GM23338 (cell line): Measurements from ENCODE around the gene SH3RF3. TPM values are rescaled to one million over a fixed set of nuclear protein-coding genes. Genes with fewer than 3 reads are reported as not detected.

Source experiments
- ATAC-seq: fragments of 200-7000 bp; cut with Tn5 transposase; 3 replicates; pipeline ENCODE4 v1.9.1; 2020
- DNase-seq: peaks from one replicate; pipeline ENCODE4 v3.0.0-alpha.2; 2015; ENCODE audit warnings: low spot score
- H2AFZ ChIP-seq: fragments of 200-600 bp; sonication (generic); 2 replicates; pipeline ENCODE4 v1.8.0; 2016; ENCODE audit warnings: antibody characterized with exemption, mild to moderate bottlenecking, moderate library complexity
- H3F3A ChIP-seq: fragments of 200-600 bp; sonication (generic); replicated peaks from 2 replicates; pipeline ENCODE4 v1.8.0; 2017; ENCODE audit warnings: antibody characterized with exemption, mixed run types, low read depth
- H3K27ac ChIP-seq: fragments of 200-600 bp; sonication (generic); 2 replicates; pipeline ENCODE4 v1.6.1; 2016; ENCODE audit warnings: low read depth
- H3K27me3 ChIP-seq: fragments of 200-600 bp; sonication (generic); 2 replicates; pipeline ENCODE4 v1.8.0; 2016; ENCODE audit warnings: mild to moderate bottlenecking, mixed run types, moderate library complexity; ENCODE audit not compliant: insufficient read depth
- H3K36me3 ChIP-seq: fragments of 200-600 bp; sonication (generic); 2 replicates; pipeline ENCODE4 v1.8.0; 2016; ENCODE audit warnings: mild to moderate bottlenecking; ENCODE audit not compliant: insufficient read depth
- H3K4me1 ChIP-seq: fragments of 200-600 bp; sonication (generic); 2 replicates; pipeline ENCODE4 v1.8.0; 2016; ENCODE audit warnings: mild to moderate bottlenecking, moderate library complexity; ENCODE audit not compliant: insufficient read depth
- H3K4me2 ChIP-seq: fragments of 200-600 bp; sonication (generic); 2 replicates; pipeline ENCODE4 v1.7.1; 2017; ENCODE audit warnings: mixed run types
- H3K4me3 ChIP-seq: fragments of 200-600 bp; sonication (generic); 2 replicates; pipeline ENCODE4 v1.6.1; 2016; ENCODE audit warnings: mixed run types
- H3K79me2 ChIP-seq: fragments of 200-600 bp; sonication (generic); replicated peaks from 2 replicates; pipeline ENCODE4 v1.8.0; 2017; ENCODE audit warnings: mild to moderate bottlenecking; ENCODE audit not compliant: insufficient read depth
- H3K9me2 ChIP-seq: fragments of 200-600 bp; sonication (generic); 2 replicates; pipeline ENCODE4 v1.8.0; 2017; ENCODE audit not compliant: insufficient read depth
- H4K20me1 ChIP-seq: fragments of 200-600 bp; sonication (generic); replicated peaks from 2 replicates; pipeline ENCODE4 v1.8.0; 2017; ENCODE audit warnings: mild to moderate bottlenecking; ENCODE audit not compliant: insufficient read depth
- H3K27ac Mint-ChIP-seq: 2 replicates; pipeline ENCODE4 v1.8.0; 2020; ENCODE audit warnings: inconsistent platforms, mild to moderate bottlenecking, moderate library complexity, mixed read lengths
- H3K27me3 Mint-ChIP-seq: 3 replicates; pipeline ENCODE4 v1.8.0; 2022; ENCODE audit warnings: low read depth, mild to moderate bottlenecking, moderate library complexity, mixed read lengths, inconsistent platforms; ENCODE audit not compliant: insufficient read depth, poor library complexity
- H3K36me3 Mint-ChIP-seq: 3 replicates; pipeline ENCODE4 v1.8.0; 2021; ENCODE audit warnings: low read depth, mild to moderate bottlenecking, inconsistent platforms, moderate library complexity, mixed read lengths
- H3K4me1 Mint-ChIP-seq: 3 replicates; pipeline ENCODE4 v1.8.0; 2020; ENCODE audit warnings: mild to moderate bottlenecking, inconsistent platforms, mixed read lengths
- H3K4me3 Mint-ChIP-seq: 3 replicates; pipeline ENCODE4 v1.8.0; 2021; ENCODE audit warnings: moderate library complexity, mild to moderate bottlenecking, inconsistent platforms, mixed read lengths
- H3K9me3 Mint-ChIP-seq: 3 replicates; pipeline ENCODE4 v1.8.0; 2020; ENCODE audit warnings: moderate library complexity, mild to moderate bottlenecking, inconsistent platforms, mixed read lengths
- CREB1 ChIP-seq: fragments of 250-450 bp; sonication (Bioruptor Pico); IDR thresholded peaks from 2 replicates; pipeline ENCODE4 v1.5.0; 2020; ENCODE audit warnings: low read depth, mild to moderate bottlenecking, moderate library complexity
- EZH2 ChIP-seq: fragments of 200-600 bp; sonication (generic); IDR thresholded peaks from one replicate; pipeline ENCODE4 v1.8.0; 2017; ENCODE audit warnings: antibody characterized with exemption, mild to moderate bottlenecking, low read depth; ENCODE audit not compliant: unreplicated experiment
- EZH2phosphoT487 ChIP-seq: fragments of 200-600 bp; sonication (generic); IDR thresholded peaks from one replicate; pipeline ENCODE4 v1.8.1; 2018; ENCODE audit warnings: antibody characterized with exemption; ENCODE audit not compliant: unreplicated experiment
- NANOG ChIP-seq: IDR thresholded peaks from 2 replicates; pipeline ENCODE4 v1.6.1; 2016; ENCODE audit warnings: antibody characterized with exemption, borderline replicate concordance
- POLR2AphosphoS5 ChIP-seq: IDR thresholded peaks from 2 replicates; pipeline ENCODE4 v1.6.1; 2016; ENCODE audit warnings: antibody characterized with exemption, low read depth
- STAT1 ChIP-seq: IDR thresholded peaks from one replicate; pipeline ENCODE4 v1.6.1; 2016; ENCODE audit warnings: antibody characterized with exemption; ENCODE audit not compliant: unreplicated experiment
- ZNF114 ChIP-seq: fragments of 250-450 bp; sonication (Bioruptor Pico); IDR thresholded peaks from 2 replicates; pipeline ENCODE4 v1.5.0; 2020; ENCODE audit warnings: mild to moderate bottlenecking, moderate library complexity
- ZNF331 ChIP-seq: fragments of 250-450 bp; sonication (Bioruptor Pico); IDR thresholded peaks from 2 replicates; pipeline ENCODE4 v1.5.0; 2020; ENCODE audit warnings: low read depth, mild to moderate bottlenecking, moderate library complexity
- ZNF462 ChIP-seq: fragments of 250-450 bp; sonication (Bioruptor Pico); IDR thresholded peaks from 2 replicates; pipeline ENCODE4 v1.5.0; 2020; ENCODE audit warnings: mild to moderate bottlenecking, moderate library complexity
- polyA plus RNA-seq: library from polyadenylated mRNA; unstranded; fragments of >200 nt; fragmentation: Nextera tagmentation; extraction: Ambion mirVana; gene quantifications from 2 replicates; pipeline ENCODE4 v1.2.1, GENCODE V29; 2016
- total RNA-seq: library from RNA; depleted of rRNA; stranded (reverse); fragments of >200 nt; shearing (Covaris generic); gene quantifications from 2 replicates; pipeline ENCODE4 v1.2.3, GENCODE V29; 2014
- TF ChIP-seq, protein P1 (sequence below): IDR thresholded peaks from one replicate; pipeline ENCODE4 v1.6.1; 2018; ENCODE audit warnings: antibody characterized with exemption; ENCODE audit not compliant: unreplicated experiment

The SH3RF3 gene
- total and polyA plus RNA-seq, 2 experiments from 2014 or later = 0.11 to 0.63 TPM

GRCh38 chr2:109150559-109150958, 21.6 kb downstream of the SH3RF3 start:
- no peak overlapping the region for H3K27ac Mint-ChIP-seq
- H3F3A ChIP-seq = no peaks in the 10 kb centered on the region
- H3K9me3 Mint-ChIP-seq = peaks cover 2% of the 10 kb centered on the region; the same call in 1 of the 3 replicates
- no peak overlapping the region for H2AFZ ChIP-seq
- H3K79me2 ChIP-seq = no peaks in the 10 kb centered on the region
- no peaks in the 10 kb centered on the region for H3K27me3 ChIP-seq
- H3K27me3 Mint-ChIP-seq = peaks cover 6% of the 10 kb centered on the region
- H3K4me1 Mint-ChIP-seq = no peaks in the 10 kb centered on the region; the same call in 2 of the 3 replicates
- H3K4me1 ChIP-seq = no peaks in the 10 kb centered on the region
- H3K36me3 Mint-ChIP-seq = no peaks in the 10 kb centered on the region
- H3K4me2 ChIP-seq = no peak overlapping the region
- H3K9me2 ChIP-seq = no peaks in the 10 kb centered on the region
- no peak overlapping the region for H3K27ac ChIP-seq
- ATAC-seq (no peak), DNase-seq (no peak)
- TF ChIP-seq STAT1 (no peak), POLR2AphosphoS5 (no peak), ZNF462 (CRISPR knock-in tag) (no peak), ZNF114 (CRISPR knock-in tag) (no peak), ZNF331 (no peak), NANOG (no peak), EZH2 (no peak), CREB1 (CRISPR knock-in tag) (no peak), EZH2phosphoT487 (no peak)
- TF ChIP-seq, protein P1, sequence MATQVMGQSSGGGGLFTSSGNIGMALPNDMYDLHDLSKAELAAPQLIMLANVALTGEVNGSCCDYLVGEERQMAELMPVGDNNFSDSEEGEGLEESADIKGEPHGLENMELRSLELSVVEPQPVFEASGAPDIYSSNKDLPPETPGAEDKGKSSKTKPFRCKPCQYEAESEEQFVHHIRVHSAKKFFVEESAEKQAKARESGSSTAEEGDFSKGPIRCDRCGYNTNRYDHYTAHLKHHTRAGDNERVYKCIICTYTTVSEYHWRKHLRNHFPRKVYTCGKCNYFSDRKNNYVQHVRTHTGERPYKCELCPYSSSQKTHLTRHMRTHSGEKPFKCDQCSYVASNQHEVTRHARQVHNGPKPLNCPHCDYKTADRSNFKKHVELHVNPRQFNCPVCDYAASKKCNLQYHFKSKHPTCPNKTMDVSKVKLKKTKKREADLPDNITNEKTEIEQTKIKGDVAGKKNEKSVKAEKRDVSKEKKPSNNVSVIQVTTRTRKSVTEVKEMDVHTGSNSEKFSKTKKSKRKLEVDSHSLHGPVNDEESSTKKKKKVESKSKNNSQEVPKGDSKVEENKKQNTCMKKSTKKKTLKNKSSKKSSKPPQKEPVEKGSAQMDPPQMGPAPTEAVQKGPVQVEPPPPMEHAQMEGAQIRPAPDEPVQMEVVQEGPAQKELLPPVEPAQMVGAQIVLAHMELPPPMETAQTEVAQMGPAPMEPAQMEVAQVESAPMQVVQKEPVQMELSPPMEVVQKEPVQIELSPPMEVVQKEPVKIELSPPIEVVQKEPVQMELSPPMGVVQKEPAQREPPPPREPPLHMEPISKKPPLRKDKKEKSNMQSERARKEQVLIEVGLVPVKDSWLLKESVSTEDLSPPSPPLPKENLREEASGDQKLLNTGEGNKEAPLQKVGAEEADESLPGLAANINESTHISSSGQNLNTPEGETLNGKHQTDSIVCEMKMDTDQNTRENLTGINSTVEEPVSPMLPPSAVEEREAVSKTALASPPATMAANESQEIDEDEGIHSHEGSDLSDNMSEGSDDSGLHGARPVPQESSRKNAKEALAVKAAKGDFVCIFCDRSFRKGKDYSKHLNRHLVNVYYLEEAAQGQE = no peak
- no peaks in the 10 kb centered on the region for H4K20me1 ChIP-seq
- no peaks in the 10 kb centered on the region for H3K36me3 ChIP-seq
- no peak overlapping the region for H3K4me3 Mint-ChIP-seq
- H3K4me3 ChIP-seq = no peak overlapping the region
